Left ventricle myocardium inferior (tissue), 1 donor: ENCODE measurements around the gene TOLLIP. TPM values are rescaled to one million over a fixed set of nuclear protein-coding genes. Genes with fewer than 3 reads are reported as not detected.

Source experiments
- DNase-seq: peaks from one replicate; pipeline ENCODE4 v3.0.0-alpha.2; 2020
- H3K27ac ChIP-seq: fragments of 200-600 bp; replicated peaks from 2 replicates; pipeline ENCODE4 v1.8.0; 2021
- H3K27me3 ChIP-seq: fragments of 200-600 bp; 2 replicates; pipeline ENCODE4 v1.8.0; 2021; ENCODE audit warnings: low read depth
- H3K36me3 ChIP-seq: fragments of 200-600 bp; 2 replicates; pipeline ENCODE4 v1.8.0; 2021
- H3K4me1 ChIP-seq: fragments of 200-600 bp; 2 replicates; pipeline ENCODE4 v1.8.0; 2021
- H3K4me3 ChIP-seq: fragments of 200-600 bp; 2 replicates; pipeline ENCODE4 v1.8.0; 2021; ENCODE audit warnings: mild to moderate bottlenecking, moderate library complexity
- H3K9me3 ChIP-seq: fragments of 200-600 bp; replicated peaks from 2 replicates; pipeline ENCODE4 v1.8.0; 2021
- CTCF ChIP-seq: fragments of 200-600 bp; IDR thresholded peaks from 2 replicates; pipeline ENCODE4 v1.8.0; 2021; ENCODE audit warnings: antibody characterized with exemption, mild to moderate bottlenecking, borderline replicate concordance
- intact Hi-C: fragments of 100-400 bp; cut with micrococcal nuclease; formaldehyde crosslinking; loops from one replicate; pipeline ENCODE4 v1.11.0; 2022
- total RNA-seq: library from RNA; stranded (reverse); fragmentation: NEBNext Ultra II Directional; extraction: Animal tissue kit (Norgen Biotek cat#: 25700); gene quantifications from one replicate; pipeline ENCODE4 v1.2.1, GENCODE V29; 2021
- donor health status: DM: no; HTN: yes; CAD: no; lungs with severe emphysema.

Gene TOLLIP
- total RNA-seq, 1 donor from 2014 or later = 51.9 TPM

GRCh38 chr11:1231396-1232020, 77.9 kb downstream of the TOLLIP start:
- Histone ChIP-seq H3K4me3 (no peak overlapping the region), H3K4me1 (no peaks in the 10 kb centered on the region), H3K27me3 (peaks cover 60% of the 10 kb centered on the region), H3K36me3 (no peaks in the 10 kb centered on the region), H3K9me3 (no peaks in the 10 kb centered on the region), H3K27ac (no peak overlapping the region)
- no peak for DNase-seq
- intact Hi-C loops = no loop called here
- no peak for TF ChIP-seq CTCF

- TF ChIP-seq CTCF = no peak
- Histone ChIP-seq H3K36me3 (no peaks in the 10 kb centered on the region), H3K27ac (no peak overlapping the region), H3K27me3 (peaks cover 68% of the 10 kb centered on the region), H3K4me3 (no peak overlapping the region), H3K9me3 (no peaks in the 10 kb centered on the region), H3K4me1 (no peaks in the 10 kb centered on the region)
- intact Hi-C loops = no loop called here
- no peak for DNase-seq
Observed at GRCh38 chr11:1230456-1231395, 78.7 kb downstream of the TOLLIP start.

- H3K27me3 ChIP-seq = peaks cover 75% of the 10 kb centered on the region
- DNase-seq = no peak
Observed at GRCh38 chr11:1230121-1230455, 79.3 kb downstream of the TOLLIP start.

GRCh38 chr11:1229471-1230120, 79.8 kb downstream of the TOLLIP start:
- no peak for TF ChIP-seq CTCF

More at GRCh38 chr11:1230121-1230455, 79.3 kb downstream of the TOLLIP start:
- H3K4me3 ChIP-seq = no peak overlapping the region
- TF ChIP-seq CTCF = no peak
- intact Hi-C loops = no loop called here
- no peaks in the 10 kb centered on the region for H3K4me1 ChIP-seq
- no peak overlapping the region for H3K27ac ChIP-seq
- H3K36me3 ChIP-seq = no peaks in the 10 kb centered on the region
- H3K9me3 ChIP-seq = no peaks in the 10 kb centered on the region

GRCh38 chr11:1228921-1229451, 80.4 kb downstream of the TOLLIP start:
- H3K4me3 ChIP-seq = no peak overlapping the region
- no peak for TF ChIP-seq CTCF
- H3K27ac ChIP-seq = no peak overlapping the region
- intact Hi-C loops = no loop called here
- no peaks in the 10 kb centered on the region for H3K9me3 ChIP-seq
- H3K4me1 ChIP-seq = no peaks in the 10 kb centered on the region
- peaks cover 84% of the 10 kb centered on the region for H3K27me3 ChIP-seq
- H3K36me3 ChIP-seq = no peaks in the 10 kb centered on the region
- no peak for DNase-seq

More at GRCh38 chr11:1229471-1230120, 79.8 kb downstream of the TOLLIP start:
- no peaks in the 10 kb centered on the region for H3K9me3 ChIP-seq
- intact Hi-C loops = no loop called here
- DNase-seq = no peak
- H3K36me3 ChIP-seq = no peaks in the 10 kb centered on the region
- peaks cover 80% of the 10 kb centered on the region for H3K27me3 ChIP-seq
- no peak overlapping the region for H3K27ac ChIP-seq
- no peaks in the 10 kb centered on the region for H3K4me1 ChIP-seq
- H3K4me3 ChIP-seq = no peak overlapping the region
